GM12878 (cell line): ENCODE results near the gene STXBP4. TPM values are rescaled to one million over a fixed set of nuclear protein-coding genes. Genes with fewer than 3 reads are reported as not detected.

Experiments
- ATAC-seq: fragments of 200-7000 bp; cut with Tn5 transposase; 3 replicates; pipeline ENCODE4 v1.9.1; 2020; ENCODE audit warnings: mild to moderate bottlenecking, moderate library complexity
- BruUV-seq: library from RNA; stranded (reverse); fragments of 400-500 nt; replicated peaks from 2 replicates; lab custom pipeline; 2021; lab: Mats Ljungman, UMichigan
- CTCF ChIA-PET: fragments of 300-600 bp; sonication (Branson Sonifier 250); formaldehyde crosslinking; extraction: SDS; loops from one replicate; lab custom pipeline; 2021; ENCODE audit warnings: inconsistent platforms; lab: Yijun Ruan, JAX
- POLR2A ChIA-PET: fragments of 350-600 bp; formaldehyde crosslinking; extraction: SDS; loops from one replicate; lab custom pipeline; 2021; ENCODE audit warnings: inconsistent platforms; lab: Charles Lee
- RAD21 ChIA-PET: fragments of 300-600 bp; sonication (Branson Sonifier 250); formaldehyde crosslinking; loops from one replicate; lab custom pipeline; 2023; ENCODE audit warnings: antibody characterized with exemption; ENCODE audit not compliant: unreplicated experiment; lab: Charles Lee
- SMC1A ChIA-PET: fragments of 300-600 bp; sonication (Branson Sonifier 250); formaldehyde crosslinking; loops from one replicate; lab custom pipeline; 2023; ENCODE audit not compliant: unreplicated experiment, uncharacterized antibody; lab: Charles Lee
- DNase-seq: peaks from one replicate; pipeline ENCODE4 v3.0.0-alpha.2; 2011; ENCODE audit warnings: low read depth, low spot score
- FAIRE-seq: peaks from 3 replicates; lab custom pipeline; 2011; peaks lifted over from hg19 to GRCh38; lab: Jason Lieb, UNC
- H2AFZ ChIP-seq: 2 replicates; pipeline ENCODE4 v1.6.0; 2011; ENCODE audit warnings: low read depth, low read length, control low read depth; ENCODE audit not compliant: control insufficient read depth
- H3K27ac ChIP-seq: 2 replicates; pipeline ENCODE4 v1.5.1; 2011; ENCODE audit warnings: control low read depth; ENCODE audit not compliant: control insufficient read depth, insufficient read depth
- H3K27me3 ChIP-seq, 2 experiments: replicated peaks in 1 of 2; 2 replicates each; pipeline versions ENCODE4 v1.6.0 to v1.6.1; 2011; ENCODE audit warnings: low read length in 1 of 2; ENCODE audit not compliant: control insufficient read depth in 2 of 2, insufficient read depth in 2 of 2
- H3K36me3 ChIP-seq, 2 experiments: 2 replicates each; pipeline ENCODE4 v1.5.1; 2011; ENCODE audit warnings: low read length in 1 of 2; ENCODE audit not compliant: control insufficient read depth in 2 of 2, insufficient read depth in 2 of 2
- H3K4me1 ChIP-seq: 2 replicates; pipeline ENCODE4 v1.6.1; 2011; ENCODE audit warnings: mild to moderate bottlenecking, low read length, moderate library complexity, mixed read lengths; ENCODE audit not compliant: control insufficient read depth, insufficient read depth
- H3K4me2 ChIP-seq: 2 replicates; pipeline ENCODE4 v1.6.0; 2011; ENCODE audit warnings: control low read depth; ENCODE audit not compliant: control insufficient read depth, insufficient read depth
- H3K4me3 ChIP-seq: fragments of 200-600 bp; sonication (generic); 2 replicates; pipeline ENCODE4 v1.5.1; 2016
- H3K79me2 ChIP-seq: 2 replicates; pipeline ENCODE4 v1.6.0; 2011; ENCODE audit warnings: low read length; ENCODE audit not compliant: control insufficient read depth, insufficient read depth
- H3K9ac ChIP-seq: 2 replicates; pipeline ENCODE4 v1.8.0; 2011; ENCODE audit warnings: low read length, control low read depth, mixed read lengths; ENCODE audit not compliant: control insufficient read depth, insufficient read depth
- H3K9me3 ChIP-seq: replicated peaks from 3 replicates; pipeline ENCODE4 v1.5.1; 2011; ENCODE audit warnings: mild to moderate bottlenecking, low read length; ENCODE audit not compliant: control insufficient read depth, insufficient read depth
- H4K20me1 ChIP-seq: 2 replicates; pipeline ENCODE4 v1.6.0; 2011; ENCODE audit not compliant: control insufficient read depth, insufficient read depth
- BRCA1 ChIP-seq: IDR thresholded peaks from 2 replicates; pipeline ENCODE4 v1.6.1; 2011; ENCODE audit warnings: low read depth, low read length, improper control_type of control experiment
- CBFB ChIP-seq: IDR thresholded peaks from 2 replicates; pipeline ENCODE4 v1.6.1; 2016; ENCODE audit warnings: antibody characterized with exemption, low read depth
- IRF4 ChIP-seq: IDR thresholded peaks from 2 replicates; pipeline ENCODE4 v1.6.1; 2011; ENCODE audit warnings: low read depth, low read length
- POU2F2 ChIP-seq: IDR thresholded peaks from 3 replicates; pipeline ENCODE4 v1.6.1; 2011; ENCODE audit warnings: low read depth, mild to moderate bottlenecking, low read length, borderline replicate concordance
- REST ChIP-seq: IDR thresholded peaks from 2 replicates; pipeline ENCODE4 v1.6.1; 2012; ENCODE audit warnings: mild to moderate bottlenecking, low read depth, low read length
- SMAD1 ChIP-seq: fragments of 450-650 bp; IDR thresholded peaks from 2 replicates; pipeline ENCODE4 v1.6.1; 2018; ENCODE audit warnings: mild to moderate bottlenecking, low read depth; ENCODE audit not compliant: partially characterized antibody
- TCF12 ChIP-seq: IDR thresholded peaks from 2 replicates; pipeline ENCODE4 v1.6.1; 2011; ENCODE audit warnings: low read depth, mild to moderate bottlenecking, low read length
- WGBS: methylation state at CpG from one replicate; pipeline ENCODE4 v1.1.6; 2016; ENCODE audit warnings: low lambda C conversion rate; ENCODE audit not compliant: insufficient replicate concordance, insufficient coverage; ENCODE audit errors: missing lambda C conversion rate; 5-methylcytosine and 5-hydroxymethylcytosine counted together
- in situ Hi-C: fragments of 300-500 bp; cut with MboI; formaldehyde crosslinking; loops from 9 replicates; pipeline ENCODE4 v1.14.3; 2018; ENCODE audit warnings: mixed read lengths
- intact Hi-C: fragments of 100-400 bp; cut with micrococcal nuclease; formaldehyde crosslinking; loops from one replicate; pipeline ENCODE4 v1.14.2; 2022; ENCODE audit not compliant: unreplicated experiment
- polyA plus RNA-seq, 11 experiments: library from polyadenylated mRNA; depleted of rRNA in 4 of 11; unstranded in 6 of 11; stranded (reverse) in 5 of 11; fragments of >200 nt; fragmentation: Nextera tagmentation in 4 of 11; fragmentation: Illumina TruSeq in 1 of 11; extraction: Ambion mirVana in 4 of 11; extraction: Trizol in 1 of 11; gene quantifications; 1 replicate in 1 of 11; 2 replicates in 10 of 11; pipeline versions ENCODE4 v1.2.1 to v1.2.3, GENCODE V29; 2011 to 2016; ENCODE audit warnings: inconsistent platforms in 2 of 11, missing spikeins in 2 of 11, low read depth in 1 of 11
- total RNA-seq, 4 experiments: library from RNA; depleted of rRNA in 3 of 4; stranded (reverse); fragments of >200 nt in 3 of 4; fragmentation: Illumina TruSeq in 1 of 4; extraction: Trizol in 1 of 4; gene quantifications; 2 replicates each; pipeline versions ENCODE4 v1.2.1 to v1.2.3, GENCODE V29; 2013 to 2021

STXBP4 gene
- total and polyA plus RNA-seq, 10 of the 15 experiments (the other 5 are each of a cell fraction or from before 2014, with no cell fraction given), result 4.3 to 11.0 (median 6.7) TPM

- no peak overlapping the region for H3K4me3 ChIP-seq
- H3K27me3 ChIP-seq, result no peaks in the 10 kb centered on the region
- CTCF ChIA-PET, result no interaction called here
- no peaks in the 10 kb centered on the region for H3K4me1 ChIP-seq
- in situ Hi-C loops, result no loop called here
- BruUV-seq, result no TSS peak
- no peaks in the 10 kb centered on the region for H3K9me3 ChIP-seq
- DNase-seq (no peak), FAIRE-seq (no peak), ATAC-seq (no peak)
- RAD21 ChIA-PET, result no interaction called here
- intact Hi-C loops, result no loop called here
- 100% methylated on average over 1 of the region's 1 CpG for WGBS
- no peaks in the 10 kb centered on the region for H3K36me3 ChIP-seq
- H4K20me1 ChIP-seq, result no peaks in the 10 kb centered on the region
- H3K9ac ChIP-seq, result no peak overlapping the region
- POLR2A ChIA-PET, result no interaction called here
- no peaks in the 10 kb centered on the region for H3K79me2 ChIP-seq
- no peak overlapping the region for H3K27ac ChIP-seq
- TF ChIP-seq SMAD1 (no peak), BRCA1 (no peak), POU2F2 (no peak), TCF12 (no peak), REST (no peak), CBFB (no peak), IRF4 (no peak)
- no peak overlapping the region for H2AFZ ChIP-seq
- SMC1A ChIA-PET, result no interaction called here
- H3K4me2 ChIP-seq, result no peak overlapping the region
Observed at GRCh38 chr17:54932711-54933110, 35.9 kb upstream of the STXBP4 start.
